IPS-18a (cell line): ENCODE data around the gene KATNB1.

Experiments used
- H3K27ac ChIP-seq: one replicate; pipeline ENCODE4 v1.5.1; 2013; ENCODE audit warnings: low read length
- H3K27me3 ChIP-seq: one replicate; pipeline ENCODE4 v1.6.1; 2013; ENCODE audit warnings: mild to moderate bottlenecking, low read length; ENCODE audit not compliant: control insufficient read depth, insufficient read depth
- H3K36me3 ChIP-seq: one replicate; pipeline ENCODE4 v1.6.1; 2013; ENCODE audit warnings: low read depth, low read length; ENCODE audit not compliant: control insufficient read depth
- H3K4me1 ChIP-seq: one replicate; pipeline ENCODE4 v1.6.1; 2013; ENCODE audit warnings: low read depth, low read length; ENCODE audit not compliant: control insufficient read depth
- H3K4me3 ChIP-seq: one replicate; pipeline ENCODE4 v1.5.1; 2013; ENCODE audit warnings: low read length
- H3K9ac ChIP-seq: one replicate; pipeline ENCODE4 v1.6.1; 2013; ENCODE audit warnings: mild to moderate bottlenecking, low read length, moderate library complexity
- H3K9me3 ChIP-seq: one replicate; pipeline ENCODE4 v1.6.1; 2013; ENCODE audit warnings: low read depth, low read length; ENCODE audit not compliant: control insufficient read depth

KATNB1 gene

DNA sequence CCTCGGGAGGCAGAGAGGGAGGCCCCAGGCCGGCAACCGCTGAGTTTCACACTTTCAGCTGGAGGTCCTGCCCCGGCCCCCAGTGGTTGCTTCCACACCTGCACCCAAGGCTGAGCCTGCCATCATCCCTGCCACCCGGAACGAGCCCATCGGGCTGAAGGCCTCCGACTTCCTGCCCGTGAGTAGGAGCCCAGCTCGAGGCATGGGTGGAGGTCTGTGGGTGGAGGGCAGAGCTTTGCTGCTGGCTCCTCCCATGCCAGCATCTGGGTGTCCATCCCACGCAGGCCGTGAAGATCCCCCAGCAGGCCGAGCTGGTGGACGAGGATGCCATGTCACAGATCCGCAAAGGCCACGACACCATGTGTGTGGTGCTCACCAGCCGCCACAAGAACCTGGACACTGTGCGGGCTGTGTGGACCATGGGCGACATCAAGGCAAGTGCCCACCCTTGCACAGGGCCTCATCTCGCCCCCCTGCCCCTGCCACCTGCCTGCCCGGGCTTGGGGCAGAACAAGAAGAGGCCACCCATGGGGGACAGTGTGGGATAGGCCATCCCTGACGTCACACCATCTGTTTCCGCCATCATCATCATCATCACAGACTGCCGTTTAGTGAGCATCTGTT, 19.6 kb downstream of the KATNB1 start:
- Histone ChIP-seq H3K9ac (no peak overlapping the region), H3K4me1 (no peaks in the 10 kb centered on the region), H3K27ac (no peak overlapping the region), H3K36me3 (peaks cover 23% of the 10 kb centered on the region), H3K27me3 (no peaks in the 10 kb centered on the region), H3K9me3 (no peaks in the 10 kb centered on the region), H3K4me3 (no peak overlapping the region)

GRCh38 chr16:57755726-57756423, 20.3 kb downstream of the KATNB1 start:
- Histone ChIP-seq H3K4me1 (no peaks in the 10 kb centered on the region), H3K9ac (no peak overlapping the region), H3K36me3 (peaks cover 23% of the 10 kb centered on the region), H3K27ac (no peak overlapping the region), H3K9me3 (no peaks in the 10 kb centered on the region), H3K4me3 (no peak overlapping the region), H3K27me3 (no peaks in the 10 kb centered on the region)

GRCh38 chr16:57756424-57757325, 21.1 kb downstream of the KATNB1 start:
- H3K9ac ChIP-seq: no peak overlapping the region
- no peaks in the 10 kb centered on the region for H3K9me3 ChIP-seq
- H3K27ac ChIP-seq: no peak overlapping the region
- H3K4me1 ChIP-seq: no peaks in the 10 kb centered on the region
- no peaks in the 10 kb centered on the region for H3K27me3 ChIP-seq
- H3K36me3 ChIP-seq: peaks cover 16% of the 10 kb centered on the region
- no peak overlapping the region for H3K4me3 ChIP-seq

GRCh38 chr16:57757326-57757786, 21.8 kb downstream of the KATNB1 start:
- no peaks in the 10 kb centered on the region for H3K9me3 ChIP-seq
- no peak overlapping the region for H3K9ac ChIP-seq
- H3K4me1 ChIP-seq: no peaks in the 10 kb centered on the region
- H3K27ac ChIP-seq: no peak overlapping the region
- peaks cover 11% of the 10 kb centered on the region for H3K36me3 ChIP-seq
- no peaks in the 10 kb centered on the region for H3K27me3 ChIP-seq
- H3K4me3 ChIP-seq: no peak overlapping the region

DNA sequence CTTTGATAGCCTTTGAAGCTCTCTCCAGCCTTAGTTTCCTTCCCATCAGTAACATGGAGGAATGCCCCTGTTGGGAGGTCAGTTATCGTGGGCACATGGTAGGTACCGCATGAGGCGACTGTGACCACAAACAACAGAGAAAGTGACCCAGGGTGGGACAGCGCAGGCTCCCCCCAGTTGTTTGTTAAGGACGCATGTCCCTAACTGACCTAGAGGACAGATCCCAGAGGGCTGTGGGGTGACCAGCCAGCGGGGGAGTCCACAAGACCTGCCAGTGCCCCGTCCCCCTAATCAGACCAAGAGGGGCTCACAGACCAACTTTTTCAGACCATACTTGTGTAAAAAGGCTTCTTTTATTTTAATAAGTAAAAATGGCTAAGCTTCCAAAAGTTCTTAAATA, 22.3 kb downstream of the KATNB1 start:
- no peak overlapping the region for H3K27ac ChIP-seq
- peaks cover 11% of the 10 kb centered on the region for H3K36me3 ChIP-seq
- H3K4me3 ChIP-seq: no peak overlapping the region
- H3K4me1 ChIP-seq: no peaks in the 10 kb centered on the region
- no peaks in the 10 kb centered on the region for H3K27me3 ChIP-seq
- no peaks in the 10 kb centered on the region for H3K9me3 ChIP-seq
- no peak overlapping the region for H3K9ac ChIP-seq

DNA sequence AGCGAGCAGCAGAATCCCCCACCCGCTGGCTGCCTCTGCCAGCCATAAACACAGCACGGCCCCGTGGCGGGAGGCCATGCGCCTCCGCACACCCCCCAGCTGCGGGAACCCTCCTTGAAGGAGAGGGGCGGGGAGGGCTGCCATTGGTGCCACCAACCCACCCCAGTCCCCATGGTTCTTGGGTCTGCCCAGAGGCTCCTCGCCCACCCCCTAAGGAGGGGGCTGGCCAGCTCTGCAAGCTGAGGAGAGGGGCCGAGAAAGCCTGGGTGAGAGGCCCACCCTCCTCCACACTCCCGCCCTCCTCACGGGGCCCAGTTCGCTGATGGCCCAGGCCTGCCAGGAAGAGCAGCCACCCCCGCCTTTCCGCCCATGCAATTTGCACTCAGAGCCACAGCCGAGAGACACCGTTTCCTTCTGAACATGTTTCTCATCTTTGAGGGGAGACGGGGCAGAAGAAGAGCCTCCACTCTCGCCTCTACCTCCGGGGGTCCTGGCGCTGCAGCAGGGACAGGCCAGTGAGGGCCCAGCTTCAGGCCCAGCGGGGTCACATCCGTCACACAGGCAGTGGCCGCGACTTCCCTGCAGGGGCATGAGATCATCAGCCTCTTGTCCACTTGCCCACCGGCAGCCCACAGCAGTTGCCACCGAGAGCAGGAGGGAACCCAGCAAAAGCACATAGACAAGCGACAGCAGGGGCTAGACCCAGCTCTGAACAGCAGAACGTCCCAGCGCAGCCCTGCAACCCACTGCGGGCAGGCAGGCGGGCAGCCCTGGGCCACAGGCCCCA, 23.0 kb downstream of the KATNB1 start:
- H3K9ac ChIP-seq: no peak overlapping the region
- H3K36me3 ChIP-seq: peaks cover 11% of the 10 kb centered on the region
- no peak overlapping the region for H3K27ac ChIP-seq
- no peak overlapping the region for H3K4me3 ChIP-seq
- no peaks in the 10 kb centered on the region for H3K27me3 ChIP-seq
- no peaks in the 10 kb centered on the region for H3K4me1 ChIP-seq
- H3K9me3 ChIP-seq: no peaks in the 10 kb centered on the region

- Histone ChIP-seq H3K27ac (no peak overlapping the region), H3K4me1 (no peaks in the 10 kb centered on the region), H3K36me3 (peaks cover 11% of the 10 kb centered on the region), H3K9me3 (no peaks in the 10 kb centered on the region), H3K27me3 (no peaks in the 10 kb centered on the region), H3K9ac (no peak overlapping the region), H3K4me3 (no peak overlapping the region)
Observed at GRCh38 chr16:57759131-57759530, 23.6 kb downstream of the KATNB1 start.

DNA sequence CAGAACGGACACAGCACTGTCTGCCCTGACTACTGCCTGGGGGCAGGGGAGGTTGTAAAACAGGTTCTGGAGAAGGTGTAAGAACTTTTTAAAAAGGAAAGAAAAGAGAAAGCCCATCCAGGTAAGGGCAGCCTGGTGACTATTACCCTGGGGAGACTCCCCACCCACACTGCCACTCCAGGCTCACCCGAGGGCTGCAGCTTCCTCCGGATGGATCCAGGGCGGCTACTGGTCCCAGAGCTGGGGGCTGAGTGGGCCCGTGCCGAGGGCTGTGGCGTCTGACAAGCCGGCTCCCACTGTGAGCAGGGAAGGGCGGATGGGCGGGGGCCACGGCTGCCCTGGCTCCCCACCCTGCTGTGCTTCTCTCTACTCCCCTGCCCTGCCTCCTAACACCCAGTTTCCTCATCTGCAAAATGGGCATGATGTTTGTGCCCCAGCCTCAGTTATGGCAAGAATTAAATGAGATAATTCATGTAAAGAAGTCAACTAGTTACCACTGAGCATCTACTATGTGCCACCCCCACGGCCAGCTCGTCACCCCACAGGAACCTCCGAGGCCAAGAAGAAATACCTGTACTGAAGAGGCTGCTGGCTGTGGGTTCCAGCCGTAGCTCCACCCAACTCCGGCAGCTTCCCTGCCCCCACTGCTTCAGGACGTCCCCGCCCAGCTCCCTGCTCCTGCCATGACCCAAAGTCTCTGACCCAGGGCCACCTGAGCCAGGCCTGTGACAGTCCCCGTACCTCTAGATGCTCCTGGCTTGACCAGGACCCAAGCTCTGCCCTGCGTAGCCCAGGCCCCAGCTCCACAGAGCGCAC, 24.2 kb downstream of the KATNB1 start:
- no peak overlapping the region for H3K9ac ChIP-seq
- peaks cover 11% of the 10 kb centered on the region for H3K36me3 ChIP-seq
- no peak overlapping the region for H3K27ac ChIP-seq
- H3K4me3 ChIP-seq: no peak overlapping the region
- no peaks in the 10 kb centered on the region for H3K27me3 ChIP-seq
- no peaks in the 10 kb centered on the region for H3K9me3 ChIP-seq
- no peaks in the 10 kb centered on the region for H3K4me1 ChIP-seq

DNA sequence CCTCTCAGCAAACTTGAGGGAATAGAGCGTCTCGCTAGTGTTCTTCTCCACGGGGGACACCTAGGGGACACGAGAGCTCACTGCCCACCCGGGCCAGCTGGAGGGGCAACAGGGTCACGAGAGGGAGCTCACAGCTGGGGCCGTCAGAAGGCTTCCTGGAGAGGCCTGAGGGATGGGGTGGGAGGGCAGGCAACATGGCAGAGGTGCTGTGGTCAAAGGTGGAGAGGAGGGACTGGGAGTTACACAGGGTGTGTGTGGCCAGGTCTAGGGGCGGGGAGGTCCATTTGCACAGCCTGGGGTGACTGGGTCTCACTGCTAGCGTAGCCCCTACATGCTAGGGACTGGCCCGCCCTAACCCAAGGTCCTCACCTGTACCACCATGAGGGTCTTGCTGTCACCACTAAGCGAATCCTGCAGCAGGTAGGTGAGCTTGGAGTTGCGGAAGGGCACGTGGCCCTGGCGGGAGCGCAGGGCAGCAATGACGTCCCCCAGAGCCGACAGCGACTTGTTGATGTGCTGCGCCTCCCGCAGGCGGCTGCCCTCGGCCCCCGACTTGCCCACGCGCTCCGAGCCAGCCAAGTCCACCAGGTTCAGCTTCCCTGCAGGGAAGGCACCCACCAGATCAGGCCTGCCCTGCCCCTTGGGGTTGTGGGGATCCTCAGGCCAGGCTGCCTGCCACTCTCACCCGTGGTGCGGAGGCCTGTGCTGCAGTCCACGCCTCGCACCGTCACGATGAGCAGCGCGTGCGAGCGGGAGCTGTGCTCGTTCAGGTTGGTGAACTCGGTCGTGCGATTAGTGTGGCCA, 25.0 kb downstream of the KATNB1 start:
- H3K36me3 ChIP-seq: peaks cover 8% of the 10 kb centered on the region
- no peak overlapping the region for H3K9ac ChIP-seq
- no peak overlapping the region for H3K27ac ChIP-seq
- no peaks in the 10 kb centered on the region for H3K27me3 ChIP-seq
- no peaks in the 10 kb centered on the region for H3K4me1 ChIP-seq
- H3K4me3 ChIP-seq: no peak overlapping the region
- no peaks in the 10 kb centered on the region for H3K9me3 ChIP-seq

DNA sequence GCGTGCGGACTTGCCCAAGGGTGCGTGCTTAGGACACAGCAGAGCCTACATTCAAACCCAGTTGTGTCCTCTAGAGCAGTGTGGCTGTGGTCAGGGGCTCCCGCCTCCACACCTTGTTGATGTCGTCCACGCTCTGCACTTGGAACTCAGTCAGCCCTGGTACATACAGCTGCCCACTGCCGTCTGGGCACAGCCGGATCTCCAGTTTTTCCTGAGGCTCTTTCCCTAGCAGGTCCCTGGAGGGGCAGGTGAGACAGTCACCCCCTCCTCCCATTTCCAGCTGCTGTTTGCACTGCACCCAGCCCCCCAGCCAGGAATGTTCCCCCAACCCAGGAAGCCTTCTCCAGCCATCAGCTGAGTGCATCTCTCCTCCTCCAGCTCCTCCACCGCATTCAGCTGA, 25.7 kb downstream of the KATNB1 start:
- Histone ChIP-seq H3K36me3 (peaks cover under 1% of the 10 kb centered on the region), H3K9ac (no peak overlapping the region), H3K4me3 (no peak overlapping the region), H3K27me3 (no peaks in the 10 kb centered on the region), H3K27ac (no peak overlapping the region), H3K9me3 (no peaks in the 10 kb centered on the region), H3K4me1 (no peaks in the 10 kb centered on the region)
